H1 (cell line): Measurements from ENCODE around the gene OGFOD3.
"Not testable (repeated sequence)": the region's sequence is repeated elsewhere in the genome, so short reads cannot be mapped to it uniquely, and the experiment has no call there.

Experiments used
- BRCA1 ChIP-seq: IDR thresholded peaks from 2 replicates; pipeline ENCODE4 v1.6.1; 2012; ENCODE audit warnings: low read depth, low read length, improper control_type of control experiment
- EZH2 ChIP-seq: fragments of 200-600 bp; sonication (generic); IDR thresholded peaks from 2 replicates; pipeline ENCODE4 v1.7.1; 2012; ENCODE audit warnings: low read depth, mild to moderate bottlenecking, moderate library complexity, low read length, inconsistent platforms; ENCODE audit not compliant: severe bottlenecking
- NRF1 ChIP-seq: IDR thresholded peaks from 2 replicates; pipeline ENCODE4 v1.6.1; 2011; ENCODE audit warnings: mild to moderate bottlenecking, low read depth, low read length, improper control_type of control experiment
- TF ChIP-seq, protein P1 (sequence below), 3 experiments: IDR thresholded peaks; 1 replicate in 2 of 3; 2 replicates in 1 of 3; pipeline versions ENCODE4 v1.5.1 to v1.6.1; 2011; ENCODE audit warnings: low read length in 3 of 3, mild to moderate bottlenecking in 3 of 3, inconsistent platforms in 2 of 3, low read depth in 1 of 3, moderate library complexity in 1 of 3; ENCODE audit not compliant: insufficient read depth in 1 of 3; ENCODE audit errors: control extremely low read depth in 1 of 3

DNA sequence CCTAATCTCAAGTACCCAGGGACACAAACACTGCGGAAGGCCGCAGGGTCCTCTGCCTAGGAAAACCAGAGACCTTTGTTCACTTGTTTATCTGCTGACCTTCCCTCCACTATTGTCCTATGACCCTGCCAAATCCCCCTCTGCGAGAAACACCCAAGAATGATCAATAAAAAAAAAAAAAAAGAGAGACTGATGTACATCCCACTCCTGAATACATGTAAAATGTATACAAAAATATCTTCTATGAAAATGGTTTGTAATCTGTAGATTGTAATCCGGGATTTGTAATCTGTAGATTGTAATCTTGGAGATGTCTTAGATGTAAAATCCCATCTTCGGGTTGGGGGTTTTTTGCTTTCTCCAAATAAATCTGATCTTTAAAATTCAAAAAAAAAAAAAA is 41.1 kb downstream of the OGFOD3 start:
- TF ChIP-seq, protein P1, sequence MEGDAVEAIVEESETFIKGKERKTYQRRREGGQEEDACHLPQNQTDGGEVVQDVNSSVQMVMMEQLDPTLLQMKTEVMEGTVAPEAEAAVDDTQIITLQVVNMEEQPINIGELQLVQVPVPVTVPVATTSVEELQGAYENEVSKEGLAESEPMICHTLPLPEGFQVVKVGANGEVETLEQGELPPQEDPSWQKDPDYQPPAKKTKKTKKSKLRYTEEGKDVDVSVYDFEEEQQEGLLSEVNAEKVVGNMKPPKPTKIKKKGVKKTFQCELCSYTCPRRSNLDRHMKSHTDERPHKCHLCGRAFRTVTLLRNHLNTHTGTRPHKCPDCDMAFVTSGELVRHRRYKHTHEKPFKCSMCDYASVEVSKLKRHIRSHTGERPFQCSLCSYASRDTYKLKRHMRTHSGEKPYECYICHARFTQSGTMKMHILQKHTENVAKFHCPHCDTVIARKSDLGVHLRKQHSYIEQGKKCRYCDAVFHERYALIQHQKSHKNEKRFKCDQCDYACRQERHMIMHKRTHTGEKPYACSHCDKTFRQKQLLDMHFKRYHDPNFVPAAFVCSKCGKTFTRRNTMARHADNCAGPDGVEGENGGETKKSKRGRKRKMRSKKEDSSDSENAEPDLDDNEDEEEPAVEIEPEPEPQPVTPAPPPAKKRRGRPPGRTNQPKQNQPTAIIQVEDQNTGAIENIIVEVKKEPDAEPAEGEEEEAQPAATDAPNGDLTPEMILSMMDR (IDR thresholded peaks at IDR 0.05; ENCODE audit: control extremely low read depth in 1 of 3, insufficient read depth in 1 of 3, low read depth in 1 of 3, low read length in 3 of 3): not testable (repeated sequence)
- TF ChIP-seq EZH2, NRF1, BRCA1: not testable (repeated sequence)
